ENCODE data around the gene JADE2.

DNA sequence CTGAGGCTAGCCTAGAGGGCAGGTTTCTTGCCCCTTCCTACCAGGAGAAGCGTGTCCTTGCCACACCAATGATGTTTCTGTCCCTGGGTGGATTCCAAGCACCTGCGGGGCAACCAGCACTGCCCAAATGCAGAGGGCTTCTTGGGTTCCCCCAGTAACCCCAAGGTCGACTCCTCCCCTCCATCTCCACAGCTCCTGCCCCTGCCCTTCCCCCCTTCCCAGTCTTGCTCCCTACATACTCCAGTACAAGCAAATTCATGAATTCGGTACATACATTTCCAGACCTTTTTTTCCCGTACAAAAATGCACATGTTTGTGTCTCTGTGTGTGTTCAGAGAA is 12.8 kb upstream of the JADE2 start:
- TF ChIP-seq EZH2 (IDR thresholded peaks at IDR 0.05; ENCODE audit: low read depth, unreplicated experiment) (no peak), EZH2phosphoT487 (IDR thresholded peaks at IDR 0.05; ENCODE audit: unreplicated experiment) (no peak), POLR2AphosphoS5 (IDR thresholded peaks at IDR 0.05; ENCODE audit: low read depth) (no peak), JUNB (IDR thresholded peaks at IDR 0.05; ENCODE audit: unreplicated experiment) (no peak), STAT1 (IDR thresholded peaks at IDR 0.05; ENCODE audit: unreplicated experiment) (no peak), ZNF114 (CRISPR knock-in tag; IDR thresholded peaks at IDR 0.05) (no peak), CREB1 (CRISPR knock-in tag; IDR thresholded peaks at IDR 0.05; ENCODE audit: low read depth) (no peak), NANOG (IDR thresholded peaks at IDR 0.05; ENCODE audit: borderline replicate concordance) (no peak), ZNF331 (CRISPR knock-in tag; IDR thresholded peaks at IDR 0.05; ENCODE audit: low read depth) (no peak)
- TF ChIP-seq, protein P1, sequence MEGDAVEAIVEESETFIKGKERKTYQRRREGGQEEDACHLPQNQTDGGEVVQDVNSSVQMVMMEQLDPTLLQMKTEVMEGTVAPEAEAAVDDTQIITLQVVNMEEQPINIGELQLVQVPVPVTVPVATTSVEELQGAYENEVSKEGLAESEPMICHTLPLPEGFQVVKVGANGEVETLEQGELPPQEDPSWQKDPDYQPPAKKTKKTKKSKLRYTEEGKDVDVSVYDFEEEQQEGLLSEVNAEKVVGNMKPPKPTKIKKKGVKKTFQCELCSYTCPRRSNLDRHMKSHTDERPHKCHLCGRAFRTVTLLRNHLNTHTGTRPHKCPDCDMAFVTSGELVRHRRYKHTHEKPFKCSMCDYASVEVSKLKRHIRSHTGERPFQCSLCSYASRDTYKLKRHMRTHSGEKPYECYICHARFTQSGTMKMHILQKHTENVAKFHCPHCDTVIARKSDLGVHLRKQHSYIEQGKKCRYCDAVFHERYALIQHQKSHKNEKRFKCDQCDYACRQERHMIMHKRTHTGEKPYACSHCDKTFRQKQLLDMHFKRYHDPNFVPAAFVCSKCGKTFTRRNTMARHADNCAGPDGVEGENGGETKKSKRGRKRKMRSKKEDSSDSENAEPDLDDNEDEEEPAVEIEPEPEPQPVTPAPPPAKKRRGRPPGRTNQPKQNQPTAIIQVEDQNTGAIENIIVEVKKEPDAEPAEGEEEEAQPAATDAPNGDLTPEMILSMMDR (conservative IDR thresholded peaks at IDR 0.05; ENCODE audit: low read depth in 2 of 2) = no peak
- TF ChIP-seq, protein P2, sequence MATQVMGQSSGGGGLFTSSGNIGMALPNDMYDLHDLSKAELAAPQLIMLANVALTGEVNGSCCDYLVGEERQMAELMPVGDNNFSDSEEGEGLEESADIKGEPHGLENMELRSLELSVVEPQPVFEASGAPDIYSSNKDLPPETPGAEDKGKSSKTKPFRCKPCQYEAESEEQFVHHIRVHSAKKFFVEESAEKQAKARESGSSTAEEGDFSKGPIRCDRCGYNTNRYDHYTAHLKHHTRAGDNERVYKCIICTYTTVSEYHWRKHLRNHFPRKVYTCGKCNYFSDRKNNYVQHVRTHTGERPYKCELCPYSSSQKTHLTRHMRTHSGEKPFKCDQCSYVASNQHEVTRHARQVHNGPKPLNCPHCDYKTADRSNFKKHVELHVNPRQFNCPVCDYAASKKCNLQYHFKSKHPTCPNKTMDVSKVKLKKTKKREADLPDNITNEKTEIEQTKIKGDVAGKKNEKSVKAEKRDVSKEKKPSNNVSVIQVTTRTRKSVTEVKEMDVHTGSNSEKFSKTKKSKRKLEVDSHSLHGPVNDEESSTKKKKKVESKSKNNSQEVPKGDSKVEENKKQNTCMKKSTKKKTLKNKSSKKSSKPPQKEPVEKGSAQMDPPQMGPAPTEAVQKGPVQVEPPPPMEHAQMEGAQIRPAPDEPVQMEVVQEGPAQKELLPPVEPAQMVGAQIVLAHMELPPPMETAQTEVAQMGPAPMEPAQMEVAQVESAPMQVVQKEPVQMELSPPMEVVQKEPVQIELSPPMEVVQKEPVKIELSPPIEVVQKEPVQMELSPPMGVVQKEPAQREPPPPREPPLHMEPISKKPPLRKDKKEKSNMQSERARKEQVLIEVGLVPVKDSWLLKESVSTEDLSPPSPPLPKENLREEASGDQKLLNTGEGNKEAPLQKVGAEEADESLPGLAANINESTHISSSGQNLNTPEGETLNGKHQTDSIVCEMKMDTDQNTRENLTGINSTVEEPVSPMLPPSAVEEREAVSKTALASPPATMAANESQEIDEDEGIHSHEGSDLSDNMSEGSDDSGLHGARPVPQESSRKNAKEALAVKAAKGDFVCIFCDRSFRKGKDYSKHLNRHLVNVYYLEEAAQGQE (IDR thresholded peaks at IDR 0.05; ENCODE audit: unreplicated experiment) = no peak
- TF ChIP-seq, protein P3, sequence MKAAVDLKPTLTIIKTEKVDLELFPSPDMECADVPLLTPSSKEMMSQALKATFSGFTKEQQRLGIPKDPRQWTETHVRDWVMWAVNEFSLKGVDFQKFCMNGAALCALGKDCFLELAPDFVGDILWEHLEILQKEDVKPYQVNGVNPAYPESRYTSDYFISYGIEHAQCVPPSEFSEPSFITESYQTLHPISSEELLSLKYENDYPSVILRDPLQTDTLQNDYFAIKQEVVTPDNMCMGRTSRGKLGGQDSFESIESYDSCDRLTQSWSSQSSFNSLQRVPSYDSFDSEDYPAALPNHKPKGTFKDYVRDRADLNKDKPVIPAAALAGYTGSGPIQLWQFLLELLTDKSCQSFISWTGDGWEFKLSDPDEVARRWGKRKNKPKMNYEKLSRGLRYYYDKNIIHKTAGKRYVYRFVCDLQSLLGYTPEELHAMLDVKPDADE (IDR thresholded peaks at IDR 0.05) = no peak

Data from GM23338 (cell line).